Activated CD4-positive, alpha-beta T cell treated with anti-CD3 and anti-CD28 coated beads for 48 hours (primary cell): Measurements from ENCODE around the gene CLDN9.

Experiments
- DNase-seq: peaks from one replicate; pipeline ENCODE4 v3.0.0-alpha.2; 2020

CLDN9 gene

GRCh38 chr16:3058139-3059030, 45.7 kb downstream of the CLDN9 start:
- peak; percentile 65 for DNase-seq

DNA sequence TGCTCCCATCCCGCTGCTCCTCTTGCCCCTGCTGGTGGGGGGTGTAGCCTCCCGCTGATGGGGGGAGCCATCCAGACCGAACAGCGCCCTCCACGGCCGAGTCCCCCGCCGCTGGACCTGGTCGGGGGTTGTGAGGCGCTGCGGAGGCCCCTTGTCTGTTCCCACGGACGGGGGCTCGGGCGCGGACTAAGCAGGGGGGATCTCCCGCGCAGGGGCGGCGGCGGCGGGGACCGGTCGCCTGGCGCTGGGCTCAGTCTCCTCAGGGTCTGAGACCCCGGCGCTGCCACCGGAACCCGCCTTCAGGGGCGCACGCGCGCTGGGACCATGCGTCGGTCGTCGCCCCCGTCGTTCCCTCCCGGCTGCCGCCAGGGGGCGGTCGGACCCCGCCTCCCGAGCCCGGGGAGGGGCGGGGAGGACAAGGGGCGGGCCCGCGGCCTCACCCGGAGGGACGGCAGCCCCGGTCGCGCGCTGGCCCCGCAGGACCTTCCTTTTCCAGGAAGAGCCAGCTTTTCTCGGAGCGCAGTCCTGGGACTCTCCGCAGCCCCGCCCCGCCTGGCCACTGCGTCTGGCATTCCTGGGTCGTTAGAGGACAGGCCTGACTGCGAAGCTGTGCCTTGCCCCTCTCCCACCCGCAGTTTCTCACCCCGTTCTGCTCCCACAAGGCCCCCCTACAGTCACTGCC, 46.5 kb downstream of the CLDN9 start:
- DNase-seq: peak; percentile 90

- no peak for DNase-seq
Observed at GRCh38 chr16:3059723-3060242, 47.1 kb downstream of the CLDN9 start.

DNA sequence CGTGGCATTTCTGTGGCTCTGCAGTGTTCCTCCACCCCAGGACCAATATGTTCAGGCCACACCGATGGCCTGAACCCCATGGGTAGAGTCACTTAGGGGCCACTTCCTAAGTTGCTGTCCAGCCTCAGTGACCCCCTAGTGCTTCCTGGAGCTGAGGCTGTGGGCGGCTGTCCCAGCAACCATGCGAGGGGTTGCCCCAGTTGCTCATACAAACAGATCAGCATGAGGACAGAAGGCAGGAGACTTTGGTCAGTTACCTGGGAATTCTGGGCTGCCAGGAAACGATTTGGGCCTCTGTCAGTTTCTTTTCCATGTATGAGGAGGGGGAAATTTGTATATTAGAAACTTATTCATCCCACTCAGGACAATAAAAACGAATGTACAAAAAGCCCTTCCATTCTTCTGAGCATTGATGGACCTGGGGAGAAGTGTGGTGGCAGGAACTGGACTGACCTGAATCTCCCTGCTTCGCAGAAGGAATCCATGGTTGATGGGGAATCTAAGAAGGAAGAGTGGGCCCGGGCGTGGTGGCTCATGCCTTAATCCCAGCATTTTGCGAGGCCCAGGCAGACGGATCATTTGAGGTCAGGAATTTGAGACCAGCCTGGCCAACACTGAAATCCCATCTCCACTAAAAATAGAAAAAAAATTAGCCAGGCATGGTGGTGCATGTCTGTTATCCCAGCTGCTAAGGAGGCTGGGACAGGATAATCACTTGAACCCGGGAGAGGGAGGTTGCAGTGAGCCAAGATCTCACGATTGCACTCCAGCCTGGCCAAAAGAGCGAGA, 47.8 kb downstream of the CLDN9 start:
- DNase-seq: no peak

DNA sequence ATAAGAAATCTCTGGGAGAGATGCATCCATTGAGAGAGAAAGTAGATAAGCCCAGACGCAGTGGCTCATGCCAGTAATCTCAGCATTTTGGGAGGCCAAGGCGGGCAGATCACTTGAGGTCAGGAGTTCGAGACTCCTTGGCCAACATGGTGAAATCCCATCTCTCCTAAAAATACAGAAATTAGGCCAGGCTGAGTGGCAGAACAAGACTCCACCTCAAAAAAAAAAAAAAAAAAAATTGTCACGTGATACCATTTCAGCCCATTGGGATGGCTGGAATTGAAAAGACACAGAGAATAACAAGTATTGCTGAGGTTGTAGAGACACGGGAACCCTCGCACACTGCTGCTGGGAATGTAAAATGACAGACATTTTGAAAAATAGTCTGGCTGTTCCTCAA, 49.8 kb downstream of the CLDN9 start:
- DNase-seq: no peak

DNA sequence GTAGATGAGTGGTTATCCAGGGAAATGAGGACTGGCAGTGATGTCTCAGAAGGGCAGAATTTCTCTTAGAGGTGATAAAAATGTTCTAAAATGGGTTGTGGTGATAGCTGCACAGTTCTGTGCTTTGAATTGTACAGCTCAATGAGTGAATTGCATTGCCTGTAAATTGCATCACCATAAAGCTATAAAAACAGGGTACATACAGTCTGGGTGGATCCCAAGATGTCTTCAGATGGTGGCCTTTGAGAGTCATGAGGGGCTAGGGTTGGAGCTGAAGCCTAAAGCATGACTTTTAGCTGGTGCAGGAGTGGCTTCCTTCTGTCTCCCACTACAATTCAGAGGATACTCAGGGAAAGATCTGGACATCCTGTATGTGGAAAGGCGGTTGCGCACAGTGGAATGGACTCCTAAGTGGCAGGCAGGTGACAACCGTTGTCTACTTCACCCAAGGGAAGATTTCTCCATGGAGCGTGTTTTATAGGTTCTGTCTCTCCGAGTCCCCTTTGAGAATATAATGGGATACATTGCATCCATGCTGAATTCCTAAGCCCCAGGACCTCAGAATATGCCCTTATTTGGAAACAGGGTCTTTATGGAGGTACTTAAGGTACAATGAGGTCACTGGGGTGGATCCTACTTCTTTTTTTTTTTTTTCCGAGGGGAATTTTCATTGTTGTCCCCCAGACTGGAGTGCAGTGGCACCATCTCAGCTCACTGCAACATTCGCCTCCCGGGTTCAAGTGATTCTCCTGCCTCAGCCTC, 51.1 kb downstream of the CLDN9 start:
- no peak for DNase-seq
